GM12878 (cell line): ENCODE results near the gene NHS.

Source experiments
- CTCF ChIP-seq, 3 experiments: IDR thresholded peaks in 2 of 3; conservative IDR thresholded peaks in 1 of 3; 2 replicates each; pipeline ENCODE4 v1.5.1; 2011; ENCODE audit warnings: low read depth in 3 of 3, low read length in 3 of 3, mild to moderate bottlenecking in 3 of 3, control low read depth in 2 of 3, moderate library complexity in 2 of 3, inconsistent platforms in 1 of 3, mixed read lengths in 1 of 3; ENCODE audit not compliant: control insufficient read depth in 2 of 3, insufficient read depth in 1 of 3; ENCODE audit errors: extremely low read depth in 1 of 3
- DPF2 ChIP-seq: fragments of 450-650 bp; IDR thresholded peaks from 2 replicates; pipeline ENCODE4 v1.6.1; 2017; ENCODE audit warnings: mild to moderate bottlenecking
- E2F4 ChIP-seq: IDR thresholded peaks from 2 replicates; pipeline ENCODE4 v1.6.1; 2012; ENCODE audit warnings: low read depth, low read length, improper control_type of control experiment
- EP300 ChIP-seq, 2 experiments: fragments of 150-350 bp in 1 of 2; IDR thresholded peaks; 2 replicates each; pipeline ENCODE4 v1.6.1; 2011 to 2012; ENCODE audit warnings: low read depth in 2 of 2, low read length in 2 of 2, borderline replicate concordance in 1 of 2, improper control_type of control experiment in 1 of 2, inconsistent platforms in 1 of 2; ENCODE audit not compliant: control insufficient read depth in 1 of 2
- POLR2A ChIP-seq: IDR thresholded peaks from 2 replicates; pipeline ENCODE4 v1.6.1; 2011; ENCODE audit warnings: low read depth, mild to moderate bottlenecking, low read length
- POLR2AphosphoS5 ChIP-seq: IDR thresholded peaks from 2 replicates; pipeline ENCODE4 v1.6.1; 2011; ENCODE audit warnings: mild to moderate bottlenecking, low read length, inconsistent platforms
- REST ChIP-seq: IDR thresholded peaks from 2 replicates; pipeline ENCODE4 v1.6.1; 2012; ENCODE audit warnings: mild to moderate bottlenecking, low read depth, low read length
- ZBTB40 ChIP-seq: fragments of 450-650 bp; IDR thresholded peaks from 2 replicates; pipeline ENCODE4 v1.6.1; 2016; ENCODE audit warnings: mild to moderate bottlenecking, moderate library complexity, borderline replicate concordance
- ZNF217 ChIP-seq: fragments of 450-650 bp; IDR thresholded peaks from 2 replicates; pipeline ENCODE4 v1.6.1; 2017; ENCODE audit warnings: antibody characterized with exemption, mild to moderate bottlenecking
- ZNF24 ChIP-seq: fragments of 450-650 bp; IDR thresholded peaks from 2 replicates; pipeline ENCODE4 v1.6.1; 2017; ENCODE audit warnings: antibody characterized with exemption, mild to moderate bottlenecking
- ZSCAN29 ChIP-seq: fragments of 450-650 bp; IDR thresholded peaks from 2 replicates; pipeline ENCODE4 v1.6.1; 2017; ENCODE audit warnings: mild to moderate bottlenecking, moderate library complexity

- no peak for TF ChIP-seq CTCF (IDR thresholded peaks at IDR 0.05 in 2 of 3, conservative IDR thresholded peaks at IDR 0.05 in 1 of 3; ENCODE audit: control insufficient read depth in 2 of 3, extremely low read depth in 1 of 3, insufficient read depth in 1 of 3, low read depth in 3 of 3, low read length in 3 of 3)
- TF ChIP-seq ZBTB40 = no peak
- no peak for TF ChIP-seq ZNF217
- TF ChIP-seq POLR2A = no peak
- no peak for TF ChIP-seq EP300 (IDR thresholded peaks at IDR 0.05; ENCODE audit: borderline replicate concordance in 1 of 2, control insufficient read depth in 1 of 2, low read depth in 2 of 2, low read length in 2 of 2)
- no peak for TF ChIP-seq REST
- no peak for TF ChIP-seq POLR2AphosphoS5
- no peak for TF ChIP-seq ZSCAN29
- TF ChIP-seq DPF2 = no peak
- no peak for TF ChIP-seq ZNF24
- TF ChIP-seq E2F4 = no peak
Measured at GRCh38 chrX:17527922-17528321, 152.9 kb downstream of the NHS start.
